SK-N-SH (cell line): ENCODE measurements around the gene NKX2-3. TPM values are rescaled to one million over a fixed set of nuclear protein-coding genes. Genes with fewer than 3 reads are reported as not detected.

Experiments
- CTCF ChIA-PET: fragments of 300-600, 350-600 bp; formaldehyde crosslinking; extraction: SDS; loops from one replicate; lab custom pipeline; 2021; lab: Yijun Ruan, JAX
- POLR2A ChIA-PET: fragments of 350-600 bp; sonication (Branson Sonifier 250); formaldehyde crosslinking; extraction: SDS; loops from one replicate; lab custom pipeline; 2020; ENCODE audit warnings: antibody characterized with exemption, inconsistent platforms; lab: Yijun Ruan, JAX
- DNase-seq: peaks from one replicate; pipeline ENCODE4 v3.0.0; 2012
- H2AFZ ChIP-seq: fragments of 200-600 bp; sonication (generic); 2 replicates; pipeline ENCODE4 v1.8.1; 2016; ENCODE audit warnings: antibody characterized with exemption, mild to moderate bottlenecking, low read depth
- H3F3A ChIP-seq: fragments of 200-600 bp; sonication (generic); replicated peaks from 2 replicates; pipeline ENCODE3; 2016; ENCODE audit warnings: antibody characterized with exemption, mild to moderate bottlenecking; ENCODE audit not compliant: insufficient read depth
- H3K27ac ChIP-seq, 2 experiments: fragments of 200-500 bp in 1 of 2; fragments of 200-600 bp in 1 of 2; sonication (Bioruptor generic) in 1 of 2; sonication (generic), shearing (Covaris generic) in 1 of 2; 2 replicates each; pipeline versions ENCODE4 v1.5.1 to v1.6.1; 2014 to 2016; ENCODE audit warnings: low read depth in 2 of 2, inconsistent platforms in 1 of 2, low read length in 1 of 2, mild to moderate bottlenecking in 1 of 2, mixed read lengths in 1 of 2
- H3K27me3 ChIP-seq: fragments of 200-600 bp; sonication (generic), shearing (Covaris generic); 2 replicates; pipeline ENCODE4 v1.6.1; 2016; ENCODE audit warnings: mixed run types; ENCODE audit not compliant: insufficient read depth
- H3K36me3 ChIP-seq, 2 experiments: fragments of 200-500 bp in 1 of 2; fragments of 200-600 bp in 1 of 2; sonication (Bioruptor generic) in 1 of 2; sonication (generic) in 1 of 2; replicated peaks in 1 of 2; 2 replicates each; pipeline versions ENCODE3 to v1.5.1; 2014 to 2016; ENCODE audit warnings: low read length in 1 of 2, mild to moderate bottlenecking in 1 of 2; ENCODE audit not compliant: insufficient read depth in 2 of 2, control insufficient read depth in 1 of 2
- H3K4me1 ChIP-seq, 2 experiments: fragments of 200-500 bp in 1 of 2; fragments of 200-600 bp in 1 of 2; sonication (Bioruptor generic) in 1 of 2; sonication (generic), shearing (Covaris generic) in 1 of 2; 2 replicates each; pipeline versions ENCODE4 v1.5.1 to v1.6.1; 2014 to 2016; ENCODE audit warnings: low read depth in 1 of 2, low read length in 1 of 2, mixed run types in 1 of 2; ENCODE audit not compliant: insufficient read depth in 2 of 2, control insufficient read depth in 1 of 2
- H3K4me2 ChIP-seq: fragments of 200-600 bp; sonication (generic), shearing (Covaris generic); 2 replicates; pipeline ENCODE4 v1.6.1; 2017; ENCODE audit warnings: mixed run types
- H3K4me3 ChIP-seq, 2 experiments: fragments of 200-500 bp in 1 of 2; fragments of 200-600 bp in 1 of 2; sonication (Bioruptor generic) in 1 of 2; sonication (generic), shearing (Covaris generic) in 1 of 2; 2 replicates each; pipeline versions ENCODE4 v1.5.1 to v1.8.1; 2014 to 2016; ENCODE audit warnings: low read depth in 2 of 2, inconsistent platforms in 1 of 2, low read length in 1 of 2, mild to moderate bottlenecking in 1 of 2, mixed read lengths in 1 of 2, moderate library complexity in 1 of 2
- H3K79me2 ChIP-seq: fragments of 200-600 bp; sonication (generic); 2 replicates; pipeline ENCODE4 v1.8.1; 2017; ENCODE audit warnings: mild to moderate bottlenecking; ENCODE audit not compliant: insufficient read depth
- H3K9ac ChIP-seq: fragments of 200-600 bp; sonication (generic); 2 replicates; pipeline ENCODE4 v1.6.1; 2017; ENCODE audit warnings: mixed run types
- H3K9me2 ChIP-seq: fragments of 200-600 bp; sonication (generic); 2 replicates; pipeline ENCODE4 v1.6.1; 2017; ENCODE audit warnings: mixed run types
- H3K9me3 ChIP-seq: fragments of 200-600 bp; sonication (generic); 2 replicates; pipeline ENCODE4 v1.6.1; 2017; ENCODE audit warnings: mixed run types, mild to moderate bottlenecking, moderate library complexity
- H4K20me1 ChIP-seq: fragments of 200-600 bp; sonication (generic); 2 replicates; pipeline ENCODE4 v1.6.1; 2017; ENCODE audit warnings: mild to moderate bottlenecking, mixed run types; ENCODE audit not compliant: insufficient read depth
- CHD2 ChIP-seq: fragments of 150-350 bp; IDR thresholded peaks from 2 replicates; pipeline ENCODE4 v1.6.1; 2018; ENCODE audit warnings: low read length; ENCODE audit not compliant: partially characterized antibody
- ELF1 ChIP-seq: IDR thresholded peaks from 2 replicates; pipeline ENCODE4 v1.4.0; 2012
- EP300 ChIP-seq, 2 experiments: IDR thresholded peaks; 2 replicates each; pipeline versions ENCODE4 v1.4.0 to v1.6.1; 2012; ENCODE audit warnings: borderline replicate concordance in 1 of 2, low read depth in 1 of 2, low read length in 1 of 2
- FOXJ3 ChIP-seq: sonication (generic); formaldehyde crosslinking; IDR thresholded peaks from 2 replicates; pipeline ENCODE4 v1.5.1; 2020; ENCODE audit warnings: mild to moderate bottlenecking, missing genetic modification reagents
- FOXM1 ChIP-seq: IDR thresholded peaks from 2 replicates; pipeline ENCODE4 v1.4.0; 2012; ENCODE audit warnings: low read depth, mild to moderate bottlenecking
- GABPA ChIP-seq: IDR thresholded peaks from 2 replicates; pipeline ENCODE4 v1.4.0; 2012; ENCODE audit warnings: low read depth, mild to moderate bottlenecking
- IRF3 ChIP-seq: fragments of 150-350 bp; IDR thresholded peaks from 2 replicates; pipeline ENCODE4 v1.6.1; 2016; ENCODE audit warnings: mild to moderate bottlenecking, low read depth, low read length
- MAX ChIP-seq: IDR thresholded peaks from 2 replicates; pipeline ENCODE4 v1.4.0; 2012; ENCODE audit warnings: low read depth
- MXI1 ChIP-seq: IDR thresholded peaks from 2 replicates; pipeline ENCODE4 v1.6.1; 2012; ENCODE audit warnings: mild to moderate bottlenecking, low read depth, low read length, improper control_type of control experiment
- RAD21 ChIP-seq: IDR thresholded peaks from 2 replicates; pipeline ENCODE4 v1.6.1; 2012; ENCODE audit warnings: mild to moderate bottlenecking, low read length
- RXRA ChIP-seq: IDR thresholded peaks from 2 replicates; pipeline ENCODE4 v1.4.0; 2012; ENCODE audit warnings: low read depth, mild to moderate bottlenecking, borderline replicate concordance
- SIN3A ChIP-seq: IDR thresholded peaks from 2 replicates; pipeline ENCODE4 v1.6.1; 2012; ENCODE audit warnings: low read depth, mild to moderate bottlenecking, low read length, moderate library complexity, borderline replicate concordance
- TAF1 ChIP-seq: IDR thresholded peaks from 2 replicates; pipeline ENCODE4 v1.6.1; 2012; ENCODE audit warnings: low read depth, mild to moderate bottlenecking, low read length, moderate library complexity, borderline replicate concordance
- TEAD4 ChIP-seq: IDR thresholded peaks from 2 replicates; pipeline ENCODE4 v1.4.0; 2012; ENCODE audit warnings: mild to moderate bottlenecking, borderline replicate concordance; ENCODE audit not compliant: insufficient read depth
- YY1 ChIP-seq: IDR thresholded peaks from 2 replicates; pipeline ENCODE4 v1.4.0; 2012; ENCODE audit warnings: low read depth, mild to moderate bottlenecking
- ZBTB33 ChIP-seq: IDR thresholded peaks from 2 replicates; pipeline ENCODE4 v1.4.0; 2012; ENCODE audit warnings: low read depth, borderline replicate concordance
- WGBS: methylation state at CpG from one replicate; pipeline ENCODE4 v1.1.6; 2017; ENCODE audit warnings: low lambda C conversion rate; 5-methylcytosine and 5-hydroxymethylcytosine counted together
- polyA plus RNA-seq, 3 experiments: library from polyadenylated mRNA; depleted of rRNA; stranded (reverse); fragments of >200 nt; gene quantifications; 2 replicates each; pipeline ENCODE4 v1.2.3, GENCODE V29; 2012

Gene NKX2-3
- polyA plus RNA-seq, 1 of the 3 experiments (the other 2 are of a cell fraction) = not detected

- WGBS = 10% methylated on average over 24 of the region's 25 CpGs
These were observed 9.4 kb upstream of the NKX2-3 start for GRCh38 chr10:99523251-99523773.

More at GRCh38 chr10:99523251-99523773, 9.4 kb upstream of the NKX2-3 start:
- peaks cover 3% of the 10 kb centered on the region for H3F3A ChIP-seq
- ChIA-PET POLR2A (interaction anchor here (0.6 kb wide), 1 partner anchor 31 kb away, joined by 4 read pairs; no protein-coding TSS in a partner anchor), CTCF (interaction anchor here (1.0 kb wide), 1 partner anchor 88 kb away, joined by 3 read pairs; no protein-coding TSS in a partner anchor)
- H3K4me1 ChIP-seq = no peaks in the 10 kb centered on the region; a peak in 1 of 4 replicates
- no peaks in the 10 kb centered on the region for H3K9me2 ChIP-seq
- H3K79me2 ChIP-seq = no peaks in the 10 kb centered on the region
- peaks cover 95% of the 10 kb centered on the region for H3K27me3 ChIP-seq
- H3K9ac ChIP-seq = no peak overlapping the region
- H3K4me2 ChIP-seq = no peak overlapping the region
- TF ChIP-seq GABPA (no peak), MXI1 (no peak), RAD21 (no peak), TEAD4 (no peak), FOXJ3 (CRISPR knock-in tag) (no peak), ZBTB33 (no peak), EP300 (IDR thresholded peaks at IDR 0.05; ENCODE audit: borderline replicate concordance in 1 of 2, low read depth in 1 of 2, low read length in 1 of 2) (no peak), FOXM1 (no peak), RXRA (no peak), ELF1 (no peak), CHD2 (no peak), SIN3A (no peak), MAX (no peak), TAF1 (no peak), IRF3 (no peak), YY1 (no peak)
- 0 out of 2 replicates have a peak, but pooled peaks cover 4% of the 10 kb centered on the region for H4K20me1 ChIP-seq
- no peak overlapping the region for H2AFZ ChIP-seq
- peak; percentile 36 for DNase-seq
- H3K27ac ChIP-seq = no peak overlapping the region
- H3K9me3 ChIP-seq = no peaks in the 10 kb centered on the region
- no peaks in the 10 kb centered on the region for H3K36me3 ChIP-seq
- H3K4me3 ChIP-seq = no peak overlapping the region
